Thoracic aorta (tissue), 2 donors: Measurements from ENCODE around the gene LIN28B. TPM values are rescaled to one million over a fixed set of nuclear protein-coding genes. Genes with fewer than 3 reads are reported as not detected.

Experiments used
- ATAC-seq: fragments of 150-250 bp; one replicate; pipeline ENCODE4 v1.8.0; 2017; ENCODE audit warnings: low read depth; ENCODE audit not compliant: insufficient number of reproducible peaks, low FRiP score
- DNase-seq: peaks from one replicate; pipeline ENCODE4 v3.0.0-alpha.2; 2020; ENCODE audit warnings: low spot score
- H3K27ac ChIP-seq, 2 donors: fragments of 200-600 bp; sonication (generic); 1 replicate in 1 of 2; 2 replicates in 1 of 2; pipeline ENCODE4 v1.5.1; 2016; ENCODE audit warnings: mild to moderate bottlenecking in 2 of 2, moderate library complexity in 2 of 2
- H3K27me3 ChIP-seq: fragments of 200-600 bp; sonication (generic); replicated peaks from 2 replicates; pipeline ENCODE4 v1.6.0; 2016; ENCODE audit warnings: mild to moderate bottlenecking; ENCODE audit not compliant: insufficient read depth
- H3K36me3 ChIP-seq: fragments of 200-600 bp; sonication (generic); one replicate; pipeline ENCODE4 v1.5.1; 2016
- H3K4me1 ChIP-seq, 2 donors: fragments of 200-600 bp; sonication (generic); 1 replicate in 1 of 2; 2 replicates in 1 of 2; pipeline versions ENCODE4 v1.5.1 to v1.6.0; 2016; ENCODE audit warnings: low read depth in 2 of 2, mild to moderate bottlenecking in 1 of 2; ENCODE audit not compliant: control insufficient read depth in 1 of 2
- H3K4me3 ChIP-seq: fragments of 200-600 bp; sonication (generic); 2 replicates; pipeline ENCODE4 v1.5.1; 2016; ENCODE audit warnings: mild to moderate bottlenecking
- H3K9me3 ChIP-seq: fragments of 200-600 bp; sonication (generic); 2 replicates; pipeline ENCODE4 v1.5.1; 2016
- CTCF ChIP-seq: fragments of 200-600 bp; sonication (generic); IDR thresholded peaks from one replicate; pipeline ENCODE4 v1.5.1; 2019; ENCODE audit warnings: antibody characterized with exemption
- total RNA-seq, 2 donors: library from RNA; depleted of rRNA; stranded (reverse); fragments of >200 nt; gene quantifications; one replicate each; pipeline versions ENCODE4 v1.1.0 to v1.2.3, GENCODE V29; 2016

LIN28B gene
- total RNA-seq, 2 donors from 2014 or later, result not detected

GRCh38 chr6:104954190-104954797, 2.6 kb upstream of the LIN28B start:
- no peak overlapping the region for H3K4me3 ChIP-seq
- no peak for TF ChIP-seq CTCF
- peaks cover 0 to 6% of the 10 kb centered on the region in 2 donors for H3K4me1 ChIP-seq
- H3K27ac ChIP-seq, result no peak overlapping the region
- H3K9me3 ChIP-seq, result no peaks in the 10 kb centered on the region
- DNase-seq (no peak), ATAC-seq (no peak)
- H3K27me3 ChIP-seq, result peaks cover 51% of the 10 kb centered on the region
- H3K36me3 ChIP-seq, result no peaks in the 10 kb centered on the region

DNA sequence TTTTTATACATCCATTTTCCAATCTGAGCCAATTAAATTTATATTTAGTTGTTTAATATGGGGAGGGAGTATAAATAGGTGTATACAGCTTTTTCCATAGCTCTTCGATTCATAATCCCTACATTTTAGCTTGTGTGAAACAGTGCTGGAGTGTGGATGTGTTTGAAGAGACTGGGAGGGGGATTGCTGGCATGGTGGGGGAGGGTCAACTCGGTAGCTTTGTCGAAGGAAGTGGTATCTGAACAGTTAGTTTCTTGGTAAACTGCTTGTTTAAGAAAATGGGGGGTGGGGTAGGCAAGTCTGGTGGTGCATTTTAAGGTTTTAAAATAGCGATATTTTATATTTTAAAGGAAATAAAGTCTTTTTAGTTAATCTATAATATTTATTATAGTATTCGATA, 1.4 kb upstream of the LIN28B start:
- Histone ChIP-seq H3K4me3 (no peak overlapping the region), H3K4me1 (peaks cover 0 to 6% of the 10 kb centered on the region in 2 donors), H3K9me3 (no peaks in the 10 kb centered on the region), H3K36me3 (no peaks in the 10 kb centered on the region), H3K27ac (no peak overlapping the region), H3K27me3 (peaks cover 50% of the 10 kb centered on the region)
- ATAC-seq, result no peak
- DNase-seq, result no peak
- no peak for TF ChIP-seq CTCF

DNA sequence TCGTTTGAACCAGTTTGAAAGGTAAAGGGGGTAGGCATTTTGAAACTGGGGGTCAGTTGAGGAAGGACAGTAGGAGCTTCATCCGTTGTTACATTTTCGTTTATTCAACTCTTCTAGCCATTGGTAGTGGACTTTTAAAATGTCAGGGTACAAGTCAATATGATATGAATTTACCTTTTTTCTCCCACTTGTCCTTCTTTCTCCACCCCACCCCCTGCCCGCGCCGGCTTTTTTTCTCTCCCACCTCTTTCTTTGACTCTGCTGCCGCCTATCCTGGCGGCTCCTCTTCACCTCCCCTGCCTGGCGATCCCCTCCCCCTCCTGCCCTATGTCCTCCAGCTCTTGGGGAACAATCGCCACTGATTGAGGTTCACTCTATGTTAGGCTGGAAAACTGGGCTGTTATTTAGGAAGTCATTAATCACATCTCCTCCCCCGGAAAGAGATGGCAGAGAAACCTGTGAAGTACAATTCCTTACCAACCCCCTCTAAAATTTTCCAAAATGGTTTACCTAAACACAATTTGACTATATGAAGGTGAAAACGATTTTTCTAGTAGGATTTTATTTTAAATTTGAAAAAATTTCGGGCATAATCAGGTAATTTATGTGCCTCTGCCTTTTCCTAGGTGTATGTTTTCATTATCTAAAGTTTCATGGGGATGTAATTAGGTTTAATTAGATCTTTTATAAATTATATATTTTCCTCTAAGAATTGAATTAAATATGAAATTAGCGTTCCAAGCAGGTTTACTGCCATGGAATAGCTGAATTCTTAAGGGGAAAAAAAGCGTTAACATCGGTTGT, 778 bp upstream of the LIN28B start:
- H3K4me1 ChIP-seq, result peaks cover 0 to 6% of the 10 kb centered on the region in 2 donors
- no peak for TF ChIP-seq CTCF
- DNase-seq, result no peak

DNA sequence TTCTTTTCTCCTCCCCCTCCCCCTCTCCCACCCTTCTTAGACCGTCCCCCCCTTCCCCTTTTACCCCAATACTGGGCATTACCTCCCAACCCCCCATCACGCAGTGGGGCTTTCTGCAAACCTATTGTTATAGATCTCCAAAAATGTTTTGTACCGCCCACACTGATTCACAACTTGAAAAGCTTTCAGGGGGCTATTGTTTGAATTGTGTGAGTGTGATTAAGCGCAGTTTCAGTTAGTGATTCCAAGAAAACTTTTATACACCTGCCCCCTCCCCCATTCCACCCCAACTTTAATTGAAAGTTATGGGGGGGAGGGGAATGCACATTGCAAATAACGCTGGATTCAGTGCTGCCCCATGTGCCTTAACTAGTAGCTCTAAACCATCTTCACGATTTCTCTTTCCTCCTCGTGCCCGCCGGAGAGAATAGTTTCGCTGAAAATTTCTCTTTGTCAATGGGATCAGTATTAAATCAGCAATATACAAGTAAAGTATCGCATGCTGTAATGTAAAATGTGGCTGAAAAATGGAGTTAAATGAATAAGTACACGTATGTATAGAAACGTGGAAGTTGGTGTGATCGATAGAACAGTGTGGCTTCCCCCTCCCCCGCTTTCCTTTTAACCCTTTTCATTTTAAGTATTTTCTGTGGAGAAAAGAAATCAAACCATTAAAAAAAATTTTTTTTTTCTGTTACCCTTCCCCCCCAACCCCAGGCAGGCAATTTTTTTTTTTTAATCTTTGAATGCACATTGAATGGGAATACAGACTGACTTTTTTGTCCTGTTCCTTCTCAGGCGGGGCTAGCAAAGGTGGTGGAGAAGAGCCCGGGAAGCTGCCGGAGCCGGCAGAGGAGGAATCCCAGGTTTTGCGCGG, 632 bp downstream of the LIN28B start:
- Histone ChIP-seq H3K4me3 (no peak overlapping the region), H3K27ac (no peak overlapping the region), H3K9me3 (no peaks in the 10 kb centered on the region), H3K4me1 (peaks cover 0 to 6% of the 10 kb centered on the region in 2 donors), H3K27me3 (peaks cover 44% of the 10 kb centered on the region), H3K36me3 (no peaks in the 10 kb centered on the region)
- no peak for TF ChIP-seq CTCF
- no peak for DNase-seq
- ATAC-seq, result no peak

More for the DNA sequence above, 778 bp upstream of the LIN28B start:
- ATAC-seq, result no peak
- Histone ChIP-seq H3K27ac (no peak overlapping the region), H3K36me3 (no peaks in the 10 kb centered on the region), H3K4me3 (no peak overlapping the region), H3K27me3 (peaks cover 46% of the 10 kb centered on the region), H3K9me3 (no peaks in the 10 kb centered on the region)
